H9 (cell line): ENCODE results near the gene DSE. TPM values are rescaled to one million over a fixed set of nuclear protein-coding genes. Genes with fewer than 3 reads are reported as not detected.

ENCODE experiments used
- DNase-seq: peaks from one replicate; pipeline ENCODE4 v3.0.0-alpha.2; 2017
- H2AFZ ChIP-seq: one replicate; pipeline ENCODE4 v1.6.1; 2013; ENCODE audit warnings: mild to moderate bottlenecking, low read length, control low read depth, moderate library complexity
- H2AK5ac ChIP-seq: 2 replicates; pipeline ENCODE4 v1.6.1; 2013; ENCODE audit warnings: low read length, control low read depth, mixed read lengths; ENCODE audit not compliant: insufficient read length
- H2BK120ac ChIP-seq: one replicate; pipeline ENCODE4 v1.6.1; 2013; ENCODE audit warnings: low read depth, mild to moderate bottlenecking, low read length, control low read depth, inconsistent platforms; ENCODE audit not compliant: poor library complexity, severe bottlenecking
- H2BK12ac ChIP-seq: 2 replicates; pipeline ENCODE4 v1.6.1; 2013; ENCODE audit warnings: low read length, control low read depth, mixed read lengths, low read depth; ENCODE audit not compliant: insufficient read length
- H2BK15ac ChIP-seq: 2 replicates; pipeline ENCODE4 v1.6.1; 2013; ENCODE audit warnings: low read depth, low read length, control low read depth
- H2BK20ac ChIP-seq: one replicate; pipeline ENCODE4 v1.6.1; 2013; ENCODE audit warnings: low read depth, mild to moderate bottlenecking, low read length, control low read depth, inconsistent platforms; ENCODE audit not compliant: poor library complexity, severe bottlenecking
- H2BK5ac ChIP-seq: 2 replicates; pipeline ENCODE4 v1.6.1; 2013; ENCODE audit warnings: low read length, control low read depth, mixed read lengths; ENCODE audit not compliant: insufficient read length
- H3K14ac ChIP-seq: 2 replicates; pipeline ENCODE4 v1.6.1; 2013; ENCODE audit warnings: low read length, control low read depth; ENCODE audit not compliant: insufficient read depth
- H3K18ac ChIP-seq: 2 replicates; pipeline ENCODE4 v1.6.1; 2013; ENCODE audit warnings: low read depth, mild to moderate bottlenecking, mixed read lengths, low read length, control low read depth; ENCODE audit not compliant: insufficient read length
- H3K23ac ChIP-seq: 2 replicates; pipeline ENCODE4 v1.6.1; 2013; ENCODE audit warnings: low read length, control low read depth, mixed read lengths, low read depth; ENCODE audit not compliant: insufficient read length
- H3K23me2 ChIP-seq: 2 replicates; pipeline ENCODE4 v1.6.1; 2013; ENCODE audit warnings: low read depth, mild to moderate bottlenecking, mixed read lengths, low read length, control low read depth; ENCODE audit not compliant: insufficient read length, poor library complexity, severe bottlenecking
- H3K27ac ChIP-seq: 2 replicates; pipeline ENCODE4 v1.5.1; 2013; ENCODE audit warnings: low read length, control low read depth, mixed read lengths, low read depth; ENCODE audit not compliant: insufficient read length
- H3K27me3 ChIP-seq: 2 replicates; pipeline ENCODE4 v1.6.1; 2013; ENCODE audit warnings: low read length, control low read depth, inconsistent platforms; ENCODE audit not compliant: insufficient read depth
- H3K4ac ChIP-seq: 2 replicates; pipeline ENCODE4 v1.6.1; 2013; ENCODE audit warnings: low read depth, mild to moderate bottlenecking, control low read depth, inconsistent platforms, low read length, moderate library complexity
- H3K4me1 ChIP-seq: 2 replicates; pipeline ENCODE4 v1.6.1; 2013; ENCODE audit warnings: low read length, control low read depth, inconsistent platforms; ENCODE audit not compliant: insufficient read depth
- H3K4me2 ChIP-seq: 2 replicates; pipeline ENCODE4 v1.6.1; 2013; ENCODE audit warnings: low read length, control low read depth, mixed read lengths; ENCODE audit not compliant: insufficient read length, insufficient read depth
- H3K56ac ChIP-seq: 2 replicates; pipeline ENCODE4 v1.6.1; 2013; ENCODE audit warnings: low read depth, mild to moderate bottlenecking, mixed read lengths, low read length, control low read depth; ENCODE audit not compliant: insufficient read length
- H3K79me1 ChIP-seq: 2 replicates; pipeline ENCODE4 v1.6.1; 2013; ENCODE audit warnings: low read depth, mild to moderate bottlenecking, moderate library complexity, low read length, control low read depth, inconsistent platforms; ENCODE audit not compliant: insufficient read depth, poor library complexity, severe bottlenecking
- H3K79me2 ChIP-seq: 2 replicates; pipeline ENCODE4 v1.6.1; 2013; ENCODE audit warnings: low read length, control low read depth, inconsistent platforms; ENCODE audit not compliant: insufficient read depth
- H3K9ac ChIP-seq: 2 replicates; pipeline ENCODE4 v1.6.1; 2013; ENCODE audit warnings: low read length, control low read depth, mixed read lengths; ENCODE audit not compliant: insufficient read length; ENCODE audit errors: extremely low read depth
- H3K9me3 ChIP-seq: one replicate; pipeline ENCODE4 v1.6.1; 2013; ENCODE audit warnings: low read depth, low read length, inconsistent platforms; ENCODE audit not compliant: control insufficient read depth
- H3T11ph ChIP-seq: one replicate; pipeline ENCODE4 v1.6.1; 2013; ENCODE audit warnings: mild to moderate bottlenecking, low read length, control low read depth, inconsistent platforms
- H4K20me1 ChIP-seq: one replicate; pipeline ENCODE4 v1.6.1; 2013; ENCODE audit not compliant: control insufficient read depth, insufficient read length, insufficient read depth
- H4K5ac ChIP-seq: 2 replicates; pipeline ENCODE4 v1.6.1; 2013; ENCODE audit warnings: low read depth, mild to moderate bottlenecking, mixed read lengths, low read length, control low read depth; ENCODE audit not compliant: insufficient read length
- H4K8ac ChIP-seq: replicated peaks from 2 replicates; pipeline ENCODE4 v1.6.1; 2013; ENCODE audit warnings: low read length, control low read depth, mixed read lengths, low read depth; ENCODE audit not compliant: insufficient read length
- H4K91ac ChIP-seq: 2 replicates; pipeline ENCODE4 v1.6.1; 2013; ENCODE audit warnings: low read depth, mild to moderate bottlenecking, moderate library complexity, mixed read lengths, low read length, control low read depth; ENCODE audit not compliant: insufficient read length
- H3K27ac Mint-ChIP-seq, 3 experiments: 2 replicates in 2 of 3; 3 replicates in 1 of 3; pipeline ENCODE4 v1.8.0; 2020 to 2021; ENCODE audit warnings: mixed read lengths in 3 of 3, mild to moderate bottlenecking in 1 of 3, moderate library complexity in 1 of 3
- H3K27me3 Mint-ChIP-seq: 2 replicates; pipeline ENCODE4 v1.8.0; 2021; ENCODE audit warnings: low read depth, mild to moderate bottlenecking, moderate library complexity, mixed read lengths
- H3K36me3 Mint-ChIP-seq, 3 experiments: 2 replicates in 2 of 3; 3 replicates in 1 of 3; pipeline ENCODE4 v1.8.0; 2020 to 2021; ENCODE audit warnings: low read depth in 3 of 3, mixed read lengths in 3 of 3; ENCODE audit not compliant: insufficient read depth in 1 of 3
- H3K4me1 Mint-ChIP-seq, 2 experiments: 2 replicates each; pipeline ENCODE4 v1.8.0; 2020; ENCODE audit warnings: mixed read lengths in 2 of 2
- H3K4me3 Mint-ChIP-seq, 2 experiments: 2 replicates in 1 of 2; 3 replicates in 1 of 2; pipeline ENCODE4 v1.8.0; 2020 to 2021; ENCODE audit warnings: mild to moderate bottlenecking in 2 of 2, mixed read lengths in 2 of 2, moderate library complexity in 1 of 2
- H3K9me3 Mint-ChIP-seq, 2 experiments: 2 replicates in 1 of 2; 3 replicates in 1 of 2; pipeline ENCODE4 v1.8.0; 2020; ENCODE audit warnings: mild to moderate bottlenecking in 2 of 2, mixed read lengths in 2 of 2, moderate library complexity in 1 of 2
- CTCF ChIP-seq: fragments of 200-600 bp; sonication (generic); conservative IDR thresholded peaks from 3 replicates; pipeline ENCODE4 v1.8.0; 2021; ENCODE audit warnings: antibody characterized with exemption, mild to moderate bottlenecking
- WGBS: extraction: QIAGEN DNeasy Blood & Tissue Kit; methylation state at CpG from one replicate; pipeline ENCODE4 v1.1.7; 2013; ENCODE audit warnings: missing lambda C conversion rate, low lambda C conversion rate, mixed read lengths; ENCODE audit not compliant: insufficient read length; ENCODE audit errors: extremely low coverage; 5-methylcytosine and 5-hydroxymethylcytosine counted together
- total RNA-seq: library from RNA; stranded (reverse); gene quantifications from 2 replicates; pipeline ENCODE4 v1.2.1, GENCODE V29; 2021

DSE gene
- total RNA-seq, 1 experiment from 2014 or later = 45.6 TPM

- no peaks in the 10 kb centered on the region for H4K20me1 ChIP-seq
- Mint-ChIP-seq H3K27me3 (no peaks in the 10 kb centered on the region), H3K36me3 (peaks cover 3 to 7% (median 5%) of the 10 kb centered on the region in 3 experiments; a peak in 6 of 7 replicates), H3K4me1 (peaks cover 0 to 4% of the 10 kb centered on the region in 2 experiments; a peak in 2 of 4 replicates), H3K4me3 (no peak overlapping the region), H3K9me3 (no peaks in the 10 kb centered on the region), H3K27ac (peak overlapping the region in 1 of 3 experiments; percentile 8; a peak in 1 of 7 replicates)
- H3K18ac ChIP-seq = no peak overlapping the region
- H2BK15ac ChIP-seq = no peak overlapping the region
- no peak overlapping the region for H4K5ac ChIP-seq
- peaks cover 11% of the 10 kb centered on the region; the same call in 1 of the 2 replicates for H3K79me2 ChIP-seq
- no peak overlapping the region for H3K9ac ChIP-seq
- no peak overlapping the region for H2BK12ac ChIP-seq
- H2AK5ac ChIP-seq = no peak overlapping the region
- no peak overlapping the region for H2BK20ac ChIP-seq
- WGBS = no CpG with 5 or more reads among the region's 10 CpGs
- no peaks in the 10 kb centered on the region for H3K79me1 ChIP-seq
- H3K27ac ChIP-seq = no peak overlapping the region
- no peak overlapping the region for H3T11ph ChIP-seq
- TF ChIP-seq CTCF = no peak
- no peak overlapping the region for H2AFZ ChIP-seq
- H3K9me3 ChIP-seq = no peaks in the 10 kb centered on the region
- no peak overlapping the region for H3K23ac ChIP-seq
- no peaks in the 10 kb centered on the region; the same call in 1 of the 2 replicates for H3K4me1 ChIP-seq
- no peak overlapping the region for H2BK120ac ChIP-seq
- H2BK5ac ChIP-seq = no peak overlapping the region
- H4K91ac ChIP-seq = no peak overlapping the region
- no peak overlapping the region for H3K4ac ChIP-seq
- no peak for DNase-seq
- no peak overlapping the region for H3K14ac ChIP-seq
- no peaks in the 10 kb centered on the region for H3K23me2 ChIP-seq
- no peak overlapping the region for H4K8ac ChIP-seq
- no peaks in the 10 kb centered on the region for H3K27me3 ChIP-seq
- H3K56ac ChIP-seq = no peak overlapping the region
- H3K4me2 ChIP-seq = no peak overlapping the region
Measured at GRCh38 chr6:116392132-116393013, 21.6 kb downstream of the DSE start.
